ENCODE results near the gene PLPPR3. TPM values are rescaled to one million over a fixed set of nuclear protein-coding genes. Genes with fewer than 3 reads are reported as not detected.

Gene PLPPR3
- total and polyA plus RNA-seq, 9 of the 15 experiments (the other 6 are each of a cell fraction or from before 2014, with no cell fraction given) = 0.01 to 48.2 (median 8.6) TPM

DNA sequence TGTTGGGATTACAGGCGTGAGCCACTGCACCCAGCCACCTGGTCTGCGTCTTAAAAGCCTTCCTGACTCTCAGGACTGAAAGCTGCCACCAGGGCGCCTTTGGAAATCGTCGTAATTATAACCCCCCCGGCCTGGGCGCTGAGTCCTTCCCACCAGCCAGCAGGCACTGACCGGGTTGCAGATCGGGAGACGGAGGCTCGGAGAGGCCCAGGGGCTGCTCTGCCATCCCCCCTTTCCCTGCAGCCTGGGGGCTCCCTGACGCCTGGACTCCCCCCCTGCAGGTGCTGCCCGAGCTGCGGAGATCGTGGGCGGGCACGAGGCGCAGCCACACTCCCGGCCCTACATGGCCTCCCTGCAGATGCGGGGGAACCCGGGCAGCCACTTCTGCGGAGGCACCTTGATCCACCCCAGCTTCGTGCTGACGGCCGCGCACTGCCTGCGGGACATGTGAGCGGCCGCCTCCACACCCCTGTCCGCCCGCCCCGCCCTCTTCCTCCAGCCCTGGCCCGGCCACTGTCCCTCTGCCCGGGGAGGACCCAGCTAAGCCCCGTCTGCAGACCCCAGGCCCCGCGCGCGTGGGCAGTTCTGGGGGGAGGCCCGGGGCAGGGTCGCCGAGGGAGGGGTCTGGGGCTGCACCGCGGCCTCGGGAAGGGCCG is 21.6 kb upstream of the PLPPR3 start (continued):
- TF ChIP-seq ZEB2 (IDR thresholded peaks at IDR 0.05) (no peak), ETS2 (tag; IDR thresholded peaks at IDR 0.05; ENCODE audit: borderline replicate concordance, poor library complexity, severe bottlenecking) (no peak), ARID2 (IDR thresholded peaks at IDR 0.05) (no peak), ZKSCAN8 (CRISPR knock-in tag; IDR thresholded peaks at IDR 0.05) (no peak), TAF9B (IDR thresholded peaks at IDR 0.05; ENCODE audit: partially characterized antibody) (no peak), NFRKB (IDR thresholded peaks at IDR 0.05; ENCODE audit: low read depth) (no peak), JUND (IDR thresholded peaks at IDR 0.05; ENCODE audit: borderline replicate concordance, low read depth, low read length) (no peak), JUND (tag; IDR thresholded peaks at IDR 0.05; ENCODE audit: borderline replicate concordance, low read depth, low read length) (no peak), TARDBP (IDR thresholded peaks at IDR 0.05) (no peak), RFX7 (CRISPR knock-in tag; IDR thresholded peaks at IDR 0.05) (no peak), HDAC6 (IDR thresholded peaks at IDR 0.05; ENCODE audit: low read depth, low read length) (no peak), ZNF197 (CRISPR knock-in tag; IDR thresholded peaks at IDR 0.05; ENCODE audit: low read depth) (no peak), STAT6 (CRISPR knock-in tag; IDR thresholded peaks at IDR 0.05) (no peak), NR3C1 (CRISPR knock-in tag; IDR thresholded peaks at IDR 0.05) (no peak), HIVEP1 (CRISPR knock-in tag; IDR thresholded peaks at IDR 0.05) (no peak), ZNF766 (CRISPR knock-in tag; conservative IDR thresholded peaks at IDR 0.05) (no peak), FOXK2 (conservative IDR thresholded peaks at IDR 0.05 in 1 of 2, IDR thresholded peaks at IDR 0.05 in 1 of 2; ENCODE audit: low read depth in 2 of 2) (no peak), ZNF224 (CRISPR knock-in tag; IDR thresholded peaks at IDR 0.05) (no peak), ZNF239 (CRISPR knock-in tag; IDR thresholded peaks at IDR 0.05) (no peak), MECOM (CRISPR knock-in tag; IDR thresholded peaks at IDR 0.05) (no peak)
- TF ChIP-seq, protein P1, sequence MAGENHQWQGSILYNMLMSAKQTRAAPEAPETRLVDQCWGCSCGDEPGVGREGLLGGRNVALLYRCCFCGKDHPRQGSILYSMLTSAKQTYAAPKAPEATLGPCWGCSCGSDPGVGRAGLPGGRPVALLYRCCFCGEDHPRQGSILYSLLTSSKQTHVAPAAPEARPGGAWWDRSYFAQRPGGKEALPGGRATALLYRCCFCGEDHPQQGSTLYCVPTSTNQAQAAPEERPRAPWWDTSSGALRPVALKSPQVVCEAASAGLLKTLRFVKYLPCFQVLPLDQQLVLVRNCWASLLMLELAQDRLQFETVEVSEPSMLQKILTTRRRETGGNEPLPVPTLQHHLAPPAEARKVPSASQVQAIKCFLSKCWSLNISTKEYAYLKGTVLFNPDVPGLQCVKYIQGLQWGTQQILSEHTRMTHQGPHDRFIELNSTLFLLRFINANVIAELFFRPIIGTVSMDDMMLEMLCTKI (IDR thresholded peaks at IDR 0.05; ENCODE audit: partially characterized antibody) = no peak
- TF ChIP-seq, protein P2, sequence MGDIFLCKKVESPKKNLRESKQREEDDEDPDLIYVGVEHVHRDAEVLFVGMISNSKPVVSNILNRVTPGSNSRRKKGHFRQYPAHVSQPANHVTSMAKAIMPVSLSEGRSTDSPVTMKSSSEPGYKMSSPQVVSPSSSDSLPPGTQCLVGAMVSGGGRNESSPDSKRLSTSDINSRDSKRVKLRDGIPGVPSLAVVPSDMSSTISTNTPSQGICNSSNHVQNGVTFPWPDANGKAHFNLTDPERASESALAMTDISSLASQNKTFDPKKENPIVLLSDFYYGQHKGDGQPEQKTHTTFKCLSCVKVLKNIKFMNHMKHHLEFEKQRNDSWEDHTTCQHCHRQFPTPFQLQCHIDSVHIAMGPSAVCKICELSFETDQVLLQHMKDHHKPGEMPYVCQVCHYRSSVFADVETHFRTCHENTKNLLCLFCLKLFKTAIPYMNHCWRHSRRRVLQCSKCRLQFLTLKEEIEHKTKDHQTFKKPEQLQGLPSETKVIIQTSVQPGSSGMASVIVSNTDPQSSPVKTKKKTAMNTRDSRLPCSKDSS (IDR thresholded peaks at IDR 0.05; ENCODE audit: low read depth, partially characterized antibody) = no peak

Data from K562 (cell line).